ENCODE measurements around the gene AHR. TPM values are rescaled to one million over a fixed set of nuclear protein-coding genes. Genes with fewer than 3 reads are reported as not detected.

AHR gene
- total RNA-seq, 1 experiment from 2014 or later = 6.1 TPM

DNA sequence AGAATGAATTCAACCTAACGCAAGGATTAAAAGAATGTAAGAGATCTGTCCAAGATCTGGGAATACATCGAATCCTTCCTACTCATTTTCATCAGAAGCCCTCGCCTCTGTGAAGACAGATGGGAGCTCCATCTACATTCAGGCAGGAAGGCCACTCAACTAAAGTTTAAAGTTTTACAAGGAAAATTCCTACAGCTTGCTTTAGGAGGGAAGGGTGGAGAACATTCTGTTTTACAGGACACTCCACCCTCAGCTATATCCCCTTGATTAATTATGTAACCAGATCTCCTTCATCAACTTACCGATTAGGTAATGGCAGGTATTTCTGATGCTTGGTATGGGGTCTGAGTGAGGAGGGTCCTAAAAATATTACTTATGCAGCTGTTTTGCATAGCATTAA is 5.6 kb upstream of the AHR start:
- no peak overlapping the region for H3K23ac ChIP-seq (ENCODE audit: insufficient read length, low read depth, low read length)
- Mint-ChIP-seq H3K36me3 (ENCODE audit: insufficient read depth in 1 of 3, low read depth in 3 of 3) (peaks cover 0 to 3% (median 0%) of the 10 kb centered on the region in 3 experiments; a peak in 3 of 7 replicates), H3K9me3 (peaks cover 0 to 4% of the 10 kb centered on the region in 2 experiments; a peak in 1 of 5 replicates), H3K4me1 (no peaks in the 10 kb centered on the region; a peak in 1 of 4 replicates), H3K27me3 (ENCODE audit: low read depth) (peaks cover 26% of the 10 kb centered on the region), H3K27ac (no peak overlapping the region), H3K4me3 (no peak overlapping the region)
- TF ChIP-seq, protein P1, sequence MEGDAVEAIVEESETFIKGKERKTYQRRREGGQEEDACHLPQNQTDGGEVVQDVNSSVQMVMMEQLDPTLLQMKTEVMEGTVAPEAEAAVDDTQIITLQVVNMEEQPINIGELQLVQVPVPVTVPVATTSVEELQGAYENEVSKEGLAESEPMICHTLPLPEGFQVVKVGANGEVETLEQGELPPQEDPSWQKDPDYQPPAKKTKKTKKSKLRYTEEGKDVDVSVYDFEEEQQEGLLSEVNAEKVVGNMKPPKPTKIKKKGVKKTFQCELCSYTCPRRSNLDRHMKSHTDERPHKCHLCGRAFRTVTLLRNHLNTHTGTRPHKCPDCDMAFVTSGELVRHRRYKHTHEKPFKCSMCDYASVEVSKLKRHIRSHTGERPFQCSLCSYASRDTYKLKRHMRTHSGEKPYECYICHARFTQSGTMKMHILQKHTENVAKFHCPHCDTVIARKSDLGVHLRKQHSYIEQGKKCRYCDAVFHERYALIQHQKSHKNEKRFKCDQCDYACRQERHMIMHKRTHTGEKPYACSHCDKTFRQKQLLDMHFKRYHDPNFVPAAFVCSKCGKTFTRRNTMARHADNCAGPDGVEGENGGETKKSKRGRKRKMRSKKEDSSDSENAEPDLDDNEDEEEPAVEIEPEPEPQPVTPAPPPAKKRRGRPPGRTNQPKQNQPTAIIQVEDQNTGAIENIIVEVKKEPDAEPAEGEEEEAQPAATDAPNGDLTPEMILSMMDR (conservative IDR thresholded peaks at IDR 0.05) = no peak
- no peak overlapping the region for H3K4me2 ChIP-seq (ENCODE audit: insufficient read depth, insufficient read length, low read length)
- no peaks in the 10 kb centered on the region for H3K27me3 ChIP-seq (ENCODE audit: insufficient read depth, low read length)
- H4K8ac ChIP-seq (replicated peaks; ENCODE audit: insufficient read length, low read depth, low read length) = no peak overlapping the region
- H4K91ac ChIP-seq (ENCODE audit: insufficient read length, low read depth, low read length) = no peak overlapping the region
- no peak overlapping the region for H2BK15ac ChIP-seq (ENCODE audit: low read depth, low read length)
- no peak overlapping the region for H3T11ph ChIP-seq (ENCODE audit: low read length)
- no peak overlapping the region for H2BK12ac ChIP-seq (ENCODE audit: insufficient read length, low read depth, low read length)
- no peaks in the 10 kb centered on the region for H3K9me3 ChIP-seq (ENCODE audit: control insufficient read depth, low read depth, low read length)
- DNase-seq = no peak
- no peak overlapping the region for H4K5ac ChIP-seq (ENCODE audit: insufficient read length, low read depth, low read length)
- H3K9ac ChIP-seq (ENCODE audit: extremely low read depth, insufficient read length, low read length) = no peak overlapping the region
- no peak overlapping the region for H3K18ac ChIP-seq (ENCODE audit: insufficient read length, low read depth, low read length)
- H3K56ac ChIP-seq (ENCODE audit: insufficient read length, low read depth, low read length) = no peak overlapping the region
- no peak overlapping the region for H3K4ac ChIP-seq (ENCODE audit: low read depth, low read length)
- H3K23me2 ChIP-seq (ENCODE audit: insufficient read length, low read depth, low read length, poor library complexity, severe bottlenecking) = no peaks in the 10 kb centered on the region
- no peak overlapping the region for H2BK20ac ChIP-seq (ENCODE audit: low read depth, low read length, poor library complexity, severe bottlenecking)
- no peaks in the 10 kb centered on the region for H3K79me1 ChIP-seq (ENCODE audit: insufficient read depth, low read depth, low read length, poor library complexity, severe bottlenecking)
- WGBS (ENCODE audit: extremely low coverage, insufficient read length, low lambda C conversion rate) = no CpG with 5 or more reads among the region's 4 CpGs
- no peak overlapping the region for H2BK5ac ChIP-seq (ENCODE audit: insufficient read length, low read length)
- H2AFZ ChIP-seq (ENCODE audit: low read length) = no peak overlapping the region
- no peaks in the 10 kb centered on the region for H3K4me1 ChIP-seq (ENCODE audit: insufficient read depth, low read length)
- no peaks in the 10 kb centered on the region for H3K79me2 ChIP-seq (ENCODE audit: insufficient read depth, low read length)
- no peak overlapping the region for H3K14ac ChIP-seq (ENCODE audit: insufficient read depth, low read length)
- H4K20me1 ChIP-seq (ENCODE audit: control insufficient read depth, insufficient read depth, insufficient read length) = no peaks in the 10 kb centered on the region
- H3K27ac ChIP-seq (ENCODE audit: insufficient read length, low read depth, low read length) = no peak overlapping the region
- no peak overlapping the region for H2AK5ac ChIP-seq (ENCODE audit: insufficient read length, low read length)
- H2BK120ac ChIP-seq (ENCODE audit: low read depth, low read length, poor library complexity, severe bottlenecking) = no peak overlapping the region

Measured in H9 (cell line).